Suppressor macrophage treated with lipopolysaccharide for 1 hour (primary cell): Measurements from ENCODE around the gene CERS1.

ENCODE experiments used
- DNase-seq, 3 donors: peaks; one replicate each; pipeline ENCODE4 v3.0.0-alpha.2; 2020 to 2022

The CERS1 gene

GRCh38 chr19:18833849-18834643 is 61.9 kb downstream of the CERS1 start:
- no peak for DNase-seq

GRCh38 chr19:18833141-18833476 is 62.8 kb downstream of the CERS1 start:
- no peak for DNase-seq

- DNase-seq = peak; percentile 37 to 67 (median 41)
Measured at GRCh38 chr19:18832306-18833140, 63.4 kb downstream of the CERS1 start.

- DNase-seq = peak; percentile 96 to 99 (median 98)
Measured at GRCh38 chr19:18831524-18832305, 64.2 kb downstream of the CERS1 start, which contains the start of gene UPF1. Gene UPF1, plus strand, starts transcription at chr19:18831959. Its CDS starts 251 bp downstream, at chr19:18832210.

- no peak for DNase-seq
Measured at GRCh38 chr19:18830488-18830887, 65.5 kb downstream of the CERS1 start.

GRCh38 chr19:18828786-18829185 is 67.2 kb downstream of the CERS1 start:
- DNase-seq = peak; percentile 69 to 79 (median 76)
